Measurements from ENCODE around the gene MPO.

MPO gene

GRCh38 chr17:58326609-58327362 is 46.1 kb upstream of the MPO start:
- H3K4me3 ChIP-seq, result no peak overlapping the region
- no peak overlapping the region for H3K27ac ChIP-seq
- TF ChIP-seq, protein P1, sequence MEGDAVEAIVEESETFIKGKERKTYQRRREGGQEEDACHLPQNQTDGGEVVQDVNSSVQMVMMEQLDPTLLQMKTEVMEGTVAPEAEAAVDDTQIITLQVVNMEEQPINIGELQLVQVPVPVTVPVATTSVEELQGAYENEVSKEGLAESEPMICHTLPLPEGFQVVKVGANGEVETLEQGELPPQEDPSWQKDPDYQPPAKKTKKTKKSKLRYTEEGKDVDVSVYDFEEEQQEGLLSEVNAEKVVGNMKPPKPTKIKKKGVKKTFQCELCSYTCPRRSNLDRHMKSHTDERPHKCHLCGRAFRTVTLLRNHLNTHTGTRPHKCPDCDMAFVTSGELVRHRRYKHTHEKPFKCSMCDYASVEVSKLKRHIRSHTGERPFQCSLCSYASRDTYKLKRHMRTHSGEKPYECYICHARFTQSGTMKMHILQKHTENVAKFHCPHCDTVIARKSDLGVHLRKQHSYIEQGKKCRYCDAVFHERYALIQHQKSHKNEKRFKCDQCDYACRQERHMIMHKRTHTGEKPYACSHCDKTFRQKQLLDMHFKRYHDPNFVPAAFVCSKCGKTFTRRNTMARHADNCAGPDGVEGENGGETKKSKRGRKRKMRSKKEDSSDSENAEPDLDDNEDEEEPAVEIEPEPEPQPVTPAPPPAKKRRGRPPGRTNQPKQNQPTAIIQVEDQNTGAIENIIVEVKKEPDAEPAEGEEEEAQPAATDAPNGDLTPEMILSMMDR (IDR thresholded peaks at IDR 0.05), result no peak
- DNase-seq (ENCODE audit: low spot score), result no peak

- Histone ChIP-seq H3K27ac (no peak overlapping the region), H3K4me3 (no peak overlapping the region)
- TF ChIP-seq, protein P1 (IDR thresholded peaks at IDR 0.05), result no peak
- DNase-seq (ENCODE audit: low spot score), result no peak
Measured at GRCh38 chr17:58325976-58326468, 45.3 kb upstream of the MPO start.

DNA sequence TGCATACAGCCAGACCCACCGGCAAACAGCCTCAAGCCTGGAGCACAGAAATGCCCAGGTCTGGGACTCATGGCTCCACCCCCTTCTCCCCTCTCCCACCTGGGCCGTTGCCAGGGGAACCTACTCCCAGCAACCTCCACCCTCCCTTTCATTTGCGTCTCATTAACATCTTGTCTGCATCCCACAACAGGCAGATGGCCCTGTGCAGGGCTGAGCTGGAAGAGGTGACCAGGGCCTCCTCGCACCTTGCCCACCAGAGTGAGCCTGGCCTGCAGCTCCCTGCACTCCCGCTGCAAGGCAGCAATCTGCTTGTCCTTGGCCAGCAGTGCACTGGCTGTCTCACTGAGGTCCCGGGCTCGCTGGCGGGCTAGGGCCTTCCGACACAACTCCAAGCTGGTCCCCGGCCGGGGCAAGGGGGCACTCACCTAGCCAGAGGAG is 44.6 kb upstream of the MPO start:
- Histone ChIP-seq H3K4me3 (peak overlapping the region; percentile 80), H3K27ac (no peak overlapping the region)
- DNase-seq (ENCODE audit: low spot score), result no peak
- TF ChIP-seq, protein P1 (IDR thresholded peaks at IDR 0.05), result no peak

DNA sequence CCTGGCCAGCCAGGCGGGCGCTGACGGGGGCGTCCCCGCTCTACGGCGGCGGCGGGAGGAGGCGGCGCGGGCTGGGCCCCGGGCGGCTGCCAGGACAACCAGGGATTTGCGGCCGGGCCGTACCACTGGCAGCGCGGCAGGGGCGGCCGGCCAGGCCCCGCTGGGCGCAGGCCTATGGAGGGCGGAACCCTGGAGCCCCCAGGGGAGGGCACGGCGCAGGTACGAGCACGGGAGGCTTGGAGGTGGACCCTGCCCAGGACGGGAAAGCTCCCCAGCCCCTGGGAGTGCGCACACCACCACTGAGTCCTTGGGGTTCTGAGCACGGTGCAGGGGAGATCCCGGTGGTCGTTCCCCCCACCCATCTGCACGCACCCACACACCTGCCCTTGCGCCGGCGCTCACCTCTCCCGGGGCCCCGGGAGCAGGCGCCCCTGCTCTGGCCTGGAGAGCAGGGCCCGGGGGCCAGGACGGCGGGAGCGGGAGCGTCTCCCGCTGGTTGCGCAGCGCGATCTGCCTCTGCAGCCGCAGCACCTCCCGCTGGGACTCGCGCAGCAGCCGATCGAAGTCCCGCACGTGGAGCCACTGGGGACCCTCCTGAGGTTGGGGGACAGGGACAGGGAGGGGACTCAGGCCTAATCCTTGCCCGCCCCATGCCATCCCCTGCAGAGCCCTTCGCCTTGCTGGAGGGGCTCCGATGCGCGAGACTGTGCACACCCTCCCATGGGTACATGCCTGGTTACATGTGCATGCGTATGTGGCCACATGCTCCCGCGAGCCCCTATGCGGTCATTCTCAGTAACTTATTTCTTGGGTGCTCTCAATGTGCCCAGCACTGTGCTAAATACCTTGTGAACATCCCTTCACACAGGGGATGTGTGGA is 43.9 kb upstream of the MPO start:
- Histone ChIP-seq H3K4me3 (peak overlapping the region; percentile 80), H3K27ac (peak overlapping the region; percentile 16 to 75)
- no peak for DNase-seq (ENCODE audit: low spot score)
- TF ChIP-seq, protein P1 (IDR thresholded peaks at IDR 0.05), result no peak

- TF ChIP-seq, protein P1 (IDR thresholded peaks at IDR 0.05), result no peak
- DNase-seq (ENCODE audit: low spot score), result no peak
- peak overlapping the region; percentile 16 to 75 for H3K27ac ChIP-seq
- H3K4me3 ChIP-seq, result peak overlapping the region; percentile 80
Measured at GRCh38 chr17:58324056-58324408, 43.3 kb upstream of the MPO start.

- TF ChIP-seq, protein P1 (IDR thresholded peaks at IDR 0.05), result no peak
- DNase-seq (ENCODE audit: low spot score), result no peak
- Histone ChIP-seq H3K4me3 (peak overlapping the region; percentile 80), H3K27ac (peak overlapping the region; percentile 16 to 75)
Measured at GRCh38 chr17:58323366-58324055, 42.8 kb upstream of the MPO start.

Data from coronary artery (tissue), 2 donors.